ENCODE measurements around the gene COL4A1.

Gene COL4A1

GRCh38 chr13:110306960-110307766 lies at the start of gene COL4A1, which contains the start of gene COL4A2:
COL4A1 (minus strand) TSS chr13:110307157; CDS start chr13:110307027, 130 bp downstream.
COL4A2 (plus strand) TSS chr13:110307284; CDS start chr13:110307904, 620 bp downstream.
- no peak for DNase-seq (ENCODE audit: low read depth in 1 of 2, low spot score in 1 of 2)

GRCh38 chr13:110356362-110356761 lies 49.4 kb upstream of the COL4A1 start:
- DNase-seq (ENCODE audit: low read depth in 1 of 2, low spot score in 1 of 2) = no peak

GRCh38 chr13:110354715-110355473 lies 47.9 kb upstream of the COL4A1 start:
- DNase-seq (ENCODE audit: low read depth in 1 of 2, low spot score in 1 of 2) = no peak

GRCh38 chr13:110354123-110354627 lies 47.2 kb upstream of the COL4A1 start:
- no peak for DNase-seq (ENCODE audit: low read depth in 1 of 2, low spot score in 1 of 2)

- DNase-seq (ENCODE audit: low read depth in 1 of 2, low spot score in 1 of 2) = no peak
Measured at GRCh38 chr13:110353339-110353977, 46.5 kb upstream of the COL4A1 start.

- DNase-seq (ENCODE audit: low read depth in 1 of 2, low spot score in 1 of 2) = no peak
Measured at GRCh38 chr13:110352735-110353134, 45.8 kb upstream of the COL4A1 start.

- DNase-seq (ENCODE audit: low read depth in 1 of 2, low spot score in 1 of 2) = no peak
Measured at GRCh38 chr13:110351636-110352420, 44.9 kb upstream of the COL4A1 start.

- DNase-seq (ENCODE audit: low read depth in 1 of 2, low spot score in 1 of 2) = no peak
Measured at GRCh38 chr13:110350509-110350908, 43.6 kb upstream of the COL4A1 start.

- no peak for DNase-seq (ENCODE audit: low read depth in 1 of 2, low spot score in 1 of 2)
Measured at GRCh38 chr13:110350049-110350448, 43.1 kb upstream of the COL4A1 start.

- no peak for DNase-seq (ENCODE audit: low read depth in 1 of 2, low spot score in 1 of 2)
Measured at GRCh38 chr13:110349239-110349638, 42.3 kb upstream of the COL4A1 start.

GRCh38 chr13:110348309-110349105 lies 41.5 kb upstream of the COL4A1 start:
- no peak for DNase-seq (ENCODE audit: low read depth in 1 of 2, low spot score in 1 of 2)

GRCh38 chr13:110347535-110348308 lies 40.8 kb upstream of the COL4A1 start:
- no peak for DNase-seq (ENCODE audit: low read depth in 1 of 2, low spot score in 1 of 2)

- DNase-seq (ENCODE audit: low read depth in 1 of 2, low spot score in 1 of 2) = no peak
Measured at GRCh38 chr13:110347088-110347487, 40.1 kb upstream of the COL4A1 start.

- DNase-seq (ENCODE audit: low read depth in 1 of 2, low spot score in 1 of 2) = no peak
Measured at GRCh38 chr13:110346661-110347067, 39.7 kb upstream of the COL4A1 start.

GRCh38 chr13:110345701-110346100 lies 38.7 kb upstream of the COL4A1 start:
- no peak for DNase-seq (ENCODE audit: low read depth in 1 of 2, low spot score in 1 of 2)

- DNase-seq (ENCODE audit: low read depth in 1 of 2, low spot score in 1 of 2) = no peak
Measured at GRCh38 chr13:110345266-110345665, 38.3 kb upstream of the COL4A1 start.

GRCh38 chr13:110344320-110344719 lies 37.4 kb upstream of the COL4A1 start:
- no peak for DNase-seq (ENCODE audit: low read depth in 1 of 2, low spot score in 1 of 2)

GRCh38 chr13:110343241-110343865 lies 36.4 kb upstream of the COL4A1 start:
- DNase-seq (ENCODE audit: low read depth in 1 of 2, low spot score in 1 of 2) = no peak

GRCh38 chr13:110342474-110342873 lies 35.5 kb upstream of the COL4A1 start:
- DNase-seq (ENCODE audit: low read depth in 1 of 2, low spot score in 1 of 2) = no peak

Data from activated T-helper 1 cell treated with anti-CD3 and anti-CD28 coated beads, Interleukin-2, amount 50 U/mL, for 16 hours (primary cell).